Esophagus squamous epithelium (tissue), 5 donors: ENCODE results near the gene POC1A. TPM values are rescaled to one million over a fixed set of nuclear protein-coding genes. Genes with fewer than 3 reads are reported as not detected.

Experiments used
- DNase-seq: peaks from one replicate; lab custom pipeline; 2025; lab: John Stamatoyannopoulos, UW
- H3K27ac ChIP-seq, 4 donors: fragments of 200-600 bp; sonication (generic); one replicate each; pipeline ENCODE4 v1.5.1; 2016 to 2019; ENCODE audit warnings: mild to moderate bottlenecking in 1 of 4
- H3K27me3 ChIP-seq, 4 donors: fragments of 200-600 bp; sonication (generic); 1 replicate in 3 of 4; 2 replicates in 1 of 4; pipeline versions ENCODE4 v1.5.1 to v1.6.0; 2017 to 2021; ENCODE audit warnings: antibody characterized with exemption in 1 of 4
- H3K36me3 ChIP-seq, 3 donors: fragments of 200-600 bp; sonication (generic); one replicate each; pipeline ENCODE4 v1.5.1; 2016 to 2019
- H3K4me1 ChIP-seq, 3 donors: fragments of 200-600 bp; sonication (generic); one replicate each; pipeline ENCODE4 v1.5.1; 2017 to 2019
- H3K4me3 ChIP-seq, 4 donors: fragments of 200-600 bp; sonication (generic); 1 replicate in 3 of 4; 2 replicates in 1 of 4; pipeline ENCODE4 v1.5.1; 2016 to 2019; ENCODE audit warnings: mild to moderate bottlenecking in 2 of 4, moderate library complexity in 1 of 4
- H3K9me3 ChIP-seq, 3 donors: fragments of 200-600 bp; sonication (generic); one replicate each; pipeline ENCODE4 v1.5.1; 2016 to 2019
- CTCF ChIP-seq, 6 experiments: fragments of 450-650 bp in 4 of 6; fragments of 200-600 bp in 2 of 6; sonication (generic) in 2 of 6; IDR thresholded peaks; one replicate each; pipeline ENCODE4 v1.5.1; 2016 to 2019; ENCODE audit warnings: antibody characterized with exemption in 6 of 6, mild to moderate bottlenecking in 4 of 6, moderate library complexity in 4 of 6
- POLR2A ChIP-seq, 4 donors: fragments of 450-650 bp; IDR thresholded peaks; one replicate each; pipeline ENCODE4 v1.6.1; 2017; ENCODE audit warnings: antibody characterized with exemption in 4 of 4, mild to moderate bottlenecking in 4 of 4, moderate library complexity in 3 of 4
- WGBS, 2 donors: methylation state at CpG; one replicate each; pipeline ENCODE4 v1.1.5; 2018; 5-methylcytosine and 5-hydroxymethylcytosine counted together
- intact Hi-C: fragments of 100-400 bp; cut with DNase I; formaldehyde crosslinking; loops from one replicate; pipeline ENCODE4 v1.15.0; 2022
- total RNA-seq, 4 donors: library from RNA; depleted of rRNA; stranded (reverse); fragments of >200 nt; gene quantifications; one replicate each; pipeline ENCODE4 v1.1.0, GENCODE V29; 2016
- donor health status: DM: yes; HTN: yes; CAD: no.

POC1A gene
- total RNA-seq, 4 donors from 2014 or later, result 2.7 to 10.3 (median 4.8) TPM

GRCh38 chr3:52195823-52196331 is 41.7 kb upstream of the POC1A start:
- Histone ChIP-seq H3K4me3 (no peak overlapping the region), H3K27me3 (no peaks in the 10 kb centered on the region), H3K9me3 (no peaks in the 10 kb centered on the region), H3K27ac (peak overlapping the region; percentile 46 to 95 (median 92)), H3K36me3 (peaks cover 0 to 14% (median 0%) of the 10 kb centered on the region in 3 donors), H3K4me1 (peaks cover 10 to 81% (median 35%) of the 10 kb centered on the region in 3 donors)
- DNase-seq, result no peak
- WGBS, 2 donors, result 53 to 59% methylated on average over 8 to 9 of the region's 10 CpGs
- intact Hi-C loops, result no loop called here
- TF ChIP-seq CTCF (IDR thresholded peaks at IDR 0.05), result no peak
- no peak for TF ChIP-seq POLR2A (IDR thresholded peaks at IDR 0.05)

GRCh38 chr3:52195291-52195597 is 41.0 kb upstream of the POC1A start:
- no peaks in the 10 kb centered on the region for H3K9me3 ChIP-seq
- TF ChIP-seq CTCF (IDR thresholded peaks at IDR 0.05), result no peak
- TF ChIP-seq POLR2A (IDR thresholded peaks at IDR 0.05), result no peak
- H3K27ac ChIP-seq, result peak overlapping the region in 3 of 4 donors; percentile 90 to 95 (median 94)
- no peaks in the 10 kb centered on the region for H3K27me3 ChIP-seq
- peaks cover 16 to 81% (median 38%) of the 10 kb centered on the region in 3 donors for H3K4me1 ChIP-seq
- no peak overlapping the region for H3K4me3 ChIP-seq
- WGBS, 2 donors, result 95 to 96% methylated on average over 3 of the region's 3 CpGs
- DNase-seq, result no peak
- intact Hi-C loops, result no loop called here
- H3K36me3 ChIP-seq, result peaks cover 0 to 10% (median 0%) of the 10 kb centered on the region in 3 donors

GRCh38 chr3:52194485-52195290 is 40.5 kb upstream of the POC1A start:
- Histone ChIP-seq H3K4me1 (peaks cover 18 to 81% (median 42%) of the 10 kb centered on the region in 3 donors), H3K4me3 (no peak overlapping the region), H3K9me3 (no peaks in the 10 kb centered on the region), H3K27ac (no peak overlapping the region), H3K36me3 (peaks cover 0 to 5% (median 0%) of the 10 kb centered on the region in 3 donors), H3K27me3 (no peaks in the 10 kb centered on the region)
- intact Hi-C loops, result no loop called here
- TF ChIP-seq POLR2A (IDR thresholded peaks at IDR 0.05), result no peak
- no peak for TF ChIP-seq CTCF (IDR thresholded peaks at IDR 0.05)
- DNase-seq, result no peak
- WGBS, 2 donors, result 79 to 91% methylated on average over 12 to 13 of the region's 14 CpGs

GRCh38 chr3:52193065-52193464 is 38.8 kb upstream of the POC1A start:
- Histone ChIP-seq H3K27ac (no peak overlapping the region), H3K4me3 (no peak overlapping the region), H3K36me3 (no peaks in the 10 kb centered on the region), H3K9me3 (no peaks in the 10 kb centered on the region), H3K27me3 (no peaks in the 10 kb centered on the region), H3K4me1 (peaks cover 18 to 72% (median 32%) of the 10 kb centered on the region in 3 donors)
- intact Hi-C loops, result no loop called here
- TF ChIP-seq CTCF (IDR thresholded peaks at IDR 0.05) (no peak), POLR2A (IDR thresholded peaks at IDR 0.05) (no peak)
- 66 to 94% methylated on average over 5 to 7 of the region's 18 CpGs for WGBS, 2 donors
- no peak for DNase-seq

GRCh38 chr3:52191663-52192062 is 37.4 kb upstream of the POC1A start:
- DNase-seq, result no peak
- Histone ChIP-seq H3K4me3 (no peak overlapping the region), H3K27me3 (no peaks in the 10 kb centered on the region), H3K36me3 (no peaks in the 10 kb centered on the region), H3K9me3 (no peaks in the 10 kb centered on the region), H3K4me1 (peaks cover 10 to 59% (median 21%) of the 10 kb centered on the region in 3 donors), H3K27ac (peak overlapping the region in 1 of 4 donors; percentile 9)
- WGBS, 2 donors, result 67 to 84% methylated on average over 1 to 3 of the region's 4 CpGs
- TF ChIP-seq POLR2A (IDR thresholded peaks at IDR 0.05) (no peak), CTCF (IDR thresholded peaks at IDR 0.05) (no peak)
- intact Hi-C loops, result no loop called here
